T-helper 1 cell treated with Interleukin-12 subunit alpha and Interleukin-12 subunit beta and Interleukin-4 antibody, amounts not matched to agents 30 μg/mL and 1 μg/mL, for 36 hours (primary cell): ENCODE results near the gene HLCS.
"Not testable (repeated sequence)": the region's sequence is repeated elsewhere in the genome, so short reads cannot be mapped to it uniquely, and the experiment has no call there.

ENCODE experiments used
- H3K27ac Mint-ChIP-seq: one replicate; pipeline ENCODE4 v1.8.0; 2021; ENCODE audit warnings: mild to moderate bottlenecking, mixed read lengths
- H3K27me3 Mint-ChIP-seq: one replicate; pipeline ENCODE4 v1.8.0; 2021; ENCODE audit warnings: low read depth, mixed read lengths
- H3K36me3 Mint-ChIP-seq: one replicate; pipeline ENCODE4 v1.8.0; 2021; ENCODE audit warnings: low read depth, mixed read lengths
- H3K4me1 Mint-ChIP-seq: one replicate; pipeline ENCODE4 v1.8.0; 2021; ENCODE audit warnings: low read depth, mixed read lengths
- H3K4me3 Mint-ChIP-seq: one replicate; pipeline ENCODE4 v1.8.0; 2021; ENCODE audit warnings: mild to moderate bottlenecking, moderate library complexity, mixed read lengths
- H3K9me3 Mint-ChIP-seq: one replicate; pipeline ENCODE4 v1.8.0; 2021; ENCODE audit warnings: mixed read lengths

HLCS gene

GRCh38 chr21:36973986-36974850 lies 7.7 kb upstream of the HLCS start:
- H3K27me3 Mint-ChIP-seq, result peaks cover under 1% of the 10 kb centered on the region
- H3K36me3 Mint-ChIP-seq, result no peaks in the 10 kb centered on the region
- peaks cover 10% of the 10 kb centered on the region for H3K4me1 Mint-ChIP-seq
- H3K4me3 Mint-ChIP-seq, result no peak overlapping the region
- H3K27ac Mint-ChIP-seq, result no peak overlapping the region
- no peaks in the 10 kb centered on the region for H3K9me3 Mint-ChIP-seq

GRCh38 chr21:36968976-36969375 lies 2.5 kb upstream of the HLCS start:
- Mint-ChIP-seq H3K4me1 (peaks cover 19% of the 10 kb centered on the region), H3K9me3 (no peaks in the 10 kb centered on the region), H3K36me3 (peaks cover 6% of the 10 kb centered on the region), H3K4me3 (no peak overlapping the region), H3K27ac (no peak overlapping the region), H3K27me3 (no peaks in the 10 kb centered on the region)

GRCh38 chr21:36968414-36968813 lies 1.9 kb upstream of the HLCS start:
- peaks cover 19% of the 10 kb centered on the region for H3K4me1 Mint-ChIP-seq
- no peak overlapping the region for H3K27ac Mint-ChIP-seq
- H3K4me3 Mint-ChIP-seq, result no peak overlapping the region
- H3K9me3 Mint-ChIP-seq, result no peaks in the 10 kb centered on the region
- H3K36me3 Mint-ChIP-seq, result peaks cover 6% of the 10 kb centered on the region
- H3K27me3 Mint-ChIP-seq, result no peaks in the 10 kb centered on the region

- H3K4me1 Mint-ChIP-seq, result peaks cover 19% of the 10 kb centered on the region
- H3K9me3 Mint-ChIP-seq, result no peaks in the 10 kb centered on the region
- peak overlapping the region; percentile 76 for H3K27ac Mint-ChIP-seq
- no peaks in the 10 kb centered on the region for H3K27me3 Mint-ChIP-seq
- H3K36me3 Mint-ChIP-seq, result peaks cover 6% of the 10 kb centered on the region
- H3K4me3 Mint-ChIP-seq, result peak overlapping the region; percentile 70
Measured at GRCh38 chr21:36966821-36967768, 626 bp upstream of the HLCS start.

GRCh38 chr21:36965720-36966065 lies 776 bp downstream of the HLCS start:
- peaks cover 19% of the 10 kb centered on the region for H3K4me1 Mint-ChIP-seq

GRCh38 chr21:36964827-36965719 lies 1.4 kb downstream of the HLCS start:
- H3K4me3 Mint-ChIP-seq, result peak overlapping the region; percentile 87
- peak overlapping the region; percentile 94 for H3K27ac Mint-ChIP-seq
- peaks cover 19% of the 10 kb centered on the region for H3K4me1 Mint-ChIP-seq

More at GRCh38 chr21:36965720-36966065, 776 bp downstream of the HLCS start:
- peak overlapping the region; percentile 87 for H3K4me3 Mint-ChIP-seq
- peak overlapping the region; percentile 94 for H3K27ac Mint-ChIP-seq
- no peaks in the 10 kb centered on the region for H3K27me3 Mint-ChIP-seq
- peaks cover 9% of the 10 kb centered on the region for H3K36me3 Mint-ChIP-seq
- no peaks in the 10 kb centered on the region for H3K9me3 Mint-ChIP-seq

GRCh38 chr21:36964398-36964797 lies 2.1 kb downstream of the HLCS start:
- Mint-ChIP-seq H3K27me3 (no peaks in the 10 kb centered on the region), H3K4me1 (peaks cover 21% of the 10 kb centered on the region), H3K9me3 (no peaks in the 10 kb centered on the region), H3K4me3 (no peak overlapping the region), H3K36me3 (peaks cover 12% of the 10 kb centered on the region), H3K27ac (no peak overlapping the region)

More at GRCh38 chr21:36964827-36965719, 1.4 kb downstream of the HLCS start:
- Mint-ChIP-seq H3K9me3 (no peaks in the 10 kb centered on the region), H3K27me3 (no peaks in the 10 kb centered on the region), H3K36me3 (peaks cover 12% of the 10 kb centered on the region)

- H3K36me3 Mint-ChIP-seq, result peaks cover 12% of the 10 kb centered on the region
- H3K4me3 Mint-ChIP-seq, result no peak overlapping the region
- no peaks in the 10 kb centered on the region for H3K27me3 Mint-ChIP-seq
- no peaks in the 10 kb centered on the region for H3K9me3 Mint-ChIP-seq
- peaks cover 20% of the 10 kb centered on the region for H3K4me1 Mint-ChIP-seq
- no peak overlapping the region for H3K27ac Mint-ChIP-seq
Measured at GRCh38 chr21:36962098-36962780, 4.2 kb downstream of the HLCS start.

GRCh38 chr21:36960676-36961284 lies 5.7 kb downstream of the HLCS start:
- H3K36me3 Mint-ChIP-seq, result peaks cover 16% of the 10 kb centered on the region

GRCh38 chr21:36959020-36959835 lies 7.2 kb downstream of the HLCS start:
- H3K4me3 Mint-ChIP-seq, result no peak overlapping the region
- peaks cover 12% of the 10 kb centered on the region for H3K36me3 Mint-ChIP-seq
- H3K9me3 Mint-ChIP-seq, result no peaks in the 10 kb centered on the region
- H3K27me3 Mint-ChIP-seq, result no peaks in the 10 kb centered on the region
- H3K4me1 Mint-ChIP-seq, result peaks cover 3% of the 10 kb centered on the region
- no peak overlapping the region for H3K27ac Mint-ChIP-seq

More at GRCh38 chr21:36960676-36961284, 5.7 kb downstream of the HLCS start:
- H3K4me1 Mint-ChIP-seq, result peaks cover 14% of the 10 kb centered on the region
- H3K9me3 Mint-ChIP-seq, result no peaks in the 10 kb centered on the region
- H3K4me3 Mint-ChIP-seq, result no peak overlapping the region
- no peak overlapping the region for H3K27ac Mint-ChIP-seq
- no peaks in the 10 kb centered on the region for H3K27me3 Mint-ChIP-seq

- Mint-ChIP-seq H3K27me3 (no peaks in the 10 kb centered on the region), H3K9me3 (no peaks in the 10 kb centered on the region), H3K4me3 (no peak overlapping the region), H3K36me3 (peaks cover 12% of the 10 kb centered on the region), H3K27ac (no peak overlapping the region), H3K4me1 (peaks cover 3% of the 10 kb centered on the region)
Measured at GRCh38 chr21:36955783-36956182, 10.7 kb downstream of the HLCS start.

GRCh38 chr21:36952331-36952730 lies 14.1 kb downstream of the HLCS start:
- H3K4me1 Mint-ChIP-seq, H3K4me3 Mint-ChIP-seq, H3K9me3 Mint-ChIP-seq, H3K27ac Mint-ChIP-seq, H3K27me3 Mint-ChIP-seq: not testable (repeated sequence)
- peaks cover 19% of the 10 kb centered on the region for H3K36me3 Mint-ChIP-seq
